ENCODE measurements around the gene TNFRSF8. TPM values are rescaled to one million over a fixed set of nuclear protein-coding genes. Genes with fewer than 3 reads are reported as not detected.
A peak's percentile ranks its signal among the peaks of the same experiment; 100 is the strongest.

Gene TNFRSF8
- total and polyA plus RNA-seq, 2 donors (not counting 1 experiment from before 2014, with no cell fraction given), result 0.36 to 0.57 TPM

DNA sequence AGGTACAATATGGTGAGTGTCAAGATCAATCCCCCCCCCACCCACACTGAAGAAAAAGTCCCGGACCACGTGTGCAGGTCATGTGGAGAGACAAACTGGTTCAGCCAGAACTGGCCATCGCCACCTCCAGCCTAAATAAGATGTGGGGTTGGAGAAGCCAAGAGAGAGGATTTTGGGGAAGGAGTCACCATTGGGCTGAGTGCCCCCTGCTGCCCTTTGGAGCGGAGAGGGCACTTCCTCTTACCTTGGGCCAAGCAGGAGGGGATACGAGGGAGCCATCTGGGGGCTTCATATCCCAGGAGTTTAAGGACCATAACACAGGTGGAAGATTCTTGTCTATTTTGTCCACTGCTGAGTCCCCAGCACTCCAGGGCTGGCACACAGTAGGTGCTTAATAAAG, 101.1 kb downstream of the TNFRSF8 start:
- ATAC-seq (ENCODE audit: low read depth), result no peak
- WGBS (ENCODE audit: insufficient coverage), result 100% methylated on average over 1 of the region's 5 CpGs
- Histone ChIP-seq H3K27me3 (replicated peaks in 1 of 4; ENCODE audit: control extremely low read depth in 1 of 4, control insufficient read depth in 3 of 4, insufficient read depth in 4 of 4, low read length in 3 of 4) (no peaks in the 10 kb centered on the region), H3K79me2 (ENCODE audit: control insufficient read depth, insufficient read depth, low read length) (peaks cover 24% of the 10 kb centered on the region), H3K27ac (ENCODE audit: low read length in 2 of 2) (no peak overlapping the region), H2AFZ (ENCODE audit: insufficient read depth, low read depth, low read length, poor library complexity, severe bottlenecking) (no peak overlapping the region), H3K9ac (ENCODE audit: low read length) (no peak overlapping the region), H3K4me3 (ENCODE audit: control extremely low read depth in 1 of 5, extremely low read depth in 1 of 5, insufficient read depth in 1 of 5, low read depth in 2 of 5, low read length in 4 of 5) (no peak overlapping the region), H3K4me2 (replicated peaks; ENCODE audit: low read depth, low read length, poor library complexity, severe bottlenecking) (no peak overlapping the region), H3K4me1 (ENCODE audit: control insufficient read depth in 2 of 2, insufficient read depth in 2 of 2, low read length in 2 of 2) (peaks cover 38 to 66% of the 10 kb centered on the region in 2 donors), H4K20me1 (ENCODE audit: control insufficient read depth, insufficient read depth, low read length, poor library complexity, severe bottlenecking) (no peaks in the 10 kb centered on the region), H3K9me3 (ENCODE audit: control extremely low read depth in 1 of 3, control insufficient read depth in 2 of 3, insufficient read depth in 1 of 3, low read length in 2 of 3) (peaks cover 0 to 3% (median 0%) of the 10 kb centered on the region in 3 donors), H3K36me3 (replicated peaks in 1 of 2; ENCODE audit: control extremely low read depth in 1 of 2, control insufficient read depth in 1 of 2, extremely low read depth in 1 of 2, insufficient read depth in 2 of 2, low read length in 1 of 2) (no peaks in the 10 kb centered on the region)
- ChIA-PET POLR2A (no interaction called here), CTCF (interaction anchor here (0.9 to 2.8 kb wide), 3 partner anchors 13 to 40 kb away, joined by 4 to 17 read pairs (median 5); no protein-coding TSS in a partner anchor)
- intact Hi-C loops (cut with micrococcal nuclease), result no loop called here
- peak overlapping the region; percentile 67 for H3K27ac Mint-ChIP-seq
- no peak for DNase-seq
- H3K4me3 Mint-ChIP-seq, result no peak overlapping the region
- H3K4me1 Mint-ChIP-seq, result peaks cover 59% of the 10 kb centered on the region
- TF ChIP-seq EZH2 (IDR thresholded peaks at IDR 0.05; ENCODE audit: borderline replicate concordance, insufficient read depth, low read depth, low read length, poor library complexity, severe bottlenecking) (no peak), CTCF (IDR thresholded peaks at IDR 0.05) (no peak)
- H3K9me3 Mint-ChIP-seq (ENCODE audit: insufficient read depth), result no peaks in the 10 kb centered on the region
- H3K27me3 Mint-ChIP-seq, result no peaks in the 10 kb centered on the region

DNA sequence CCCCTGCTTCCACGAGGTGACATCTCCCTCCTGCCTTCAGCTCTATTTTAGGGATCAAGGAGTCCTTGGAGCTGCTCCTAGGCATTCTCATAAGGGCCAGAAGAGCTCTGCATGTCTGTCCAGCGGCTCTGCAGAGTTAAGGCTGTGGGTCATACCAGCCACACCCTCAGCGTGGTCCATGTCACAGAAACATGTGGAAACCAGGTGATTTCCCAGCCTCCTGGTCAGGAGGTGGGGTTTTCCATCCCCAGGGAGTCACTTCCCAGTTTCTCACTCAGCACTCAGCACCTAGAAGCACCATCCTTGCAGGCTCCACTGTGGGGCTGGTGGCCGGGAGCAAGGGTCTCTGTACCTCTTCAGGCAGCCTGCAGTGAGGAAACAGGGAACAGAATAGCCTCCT, 102.2 kb downstream of the TNFRSF8 start:
- Histone ChIP-seq H3K79me2 (ENCODE audit: control insufficient read depth, insufficient read depth, low read length) (peaks cover 33% of the 10 kb centered on the region), H3K27me3 (replicated peaks in 1 of 4; ENCODE audit: control extremely low read depth in 1 of 4, control insufficient read depth in 3 of 4, insufficient read depth in 4 of 4, low read length in 3 of 4) (no peaks in the 10 kb centered on the region), H3K4me1 (ENCODE audit: control insufficient read depth in 2 of 2, insufficient read depth in 2 of 2, low read length in 2 of 2) (peaks cover 38 to 60% of the 10 kb centered on the region in 2 donors), H3K4me2 (replicated peaks; ENCODE audit: low read depth, low read length, poor library complexity, severe bottlenecking) (no peak overlapping the region), H4K20me1 (ENCODE audit: control insufficient read depth, insufficient read depth, low read length, poor library complexity, severe bottlenecking) (peaks cover 11% of the 10 kb centered on the region), H3K9ac (ENCODE audit: low read length) (no peak overlapping the region), H3K36me3 (replicated peaks in 1 of 2; ENCODE audit: control extremely low read depth in 1 of 2, control insufficient read depth in 1 of 2, extremely low read depth in 1 of 2, insufficient read depth in 2 of 2, low read length in 1 of 2) (peaks cover 0 to 7% of the 10 kb centered on the region in 2 experiments), H3K9me3 (ENCODE audit: control extremely low read depth in 1 of 3, control insufficient read depth in 2 of 3, insufficient read depth in 1 of 3, low read length in 2 of 3) (no peaks in the 10 kb centered on the region), H3K27ac (ENCODE audit: low read length in 2 of 2) (no peak overlapping the region), H2AFZ (ENCODE audit: insufficient read depth, low read depth, low read length, poor library complexity, severe bottlenecking) (no peak overlapping the region), H3K4me3 (ENCODE audit: control extremely low read depth in 1 of 5, extremely low read depth in 1 of 5, insufficient read depth in 1 of 5, low read depth in 2 of 5, low read length in 4 of 5) (no peak overlapping the region)
- ATAC-seq (ENCODE audit: low read depth), result no peak
- intact Hi-C loops (cut with micrococcal nuclease), result loop anchor here (5.0 kb wide), 1 partner anchor 38 kb away; no protein-coding TSS in a partner anchor
- ChIA-PET CTCF (interaction anchor here (0.9 to 2.8 kb wide), 2 partner anchors 16 to 40 kb away, joined by 3 to 17 read pairs; no protein-coding TSS in a partner anchor), POLR2A (interaction anchor here (1.0 kb wide), 1 partner anchor 12 kb away, joined by 5 read pairs; no protein-coding TSS in a partner anchor)
- TF ChIP-seq CTCF (IDR thresholded peaks at IDR 0.05) (no peak), EZH2 (IDR thresholded peaks at IDR 0.05; ENCODE audit: borderline replicate concordance, insufficient read depth, low read depth, low read length, poor library complexity, severe bottlenecking) (no peak)
- H3K27me3 Mint-ChIP-seq, result no peaks in the 10 kb centered on the region
- WGBS (ENCODE audit: insufficient coverage), result 97% methylated on average over 4 of the region's 4 CpGs
- H3K27ac Mint-ChIP-seq, result no peak overlapping the region
- no peak for DNase-seq
- H3K4me3 Mint-ChIP-seq, result no peak overlapping the region
- H3K4me1 Mint-ChIP-seq, result peaks cover 65% of the 10 kb centered on the region
- no peaks in the 10 kb centered on the region for H3K9me3 Mint-ChIP-seq (ENCODE audit: insufficient read depth)
